ENCODE results near the gene ZNF653.
"Not testable (repeated sequence)": the region's sequence is repeated elsewhere in the genome, so short reads cannot be mapped to it uniquely, and the experiment has no call there.

Gene ZNF653

GRCh38 chr19:11480715-11481533 is 24.7 kb downstream of the ZNF653 start, which contains the start of gene ELAVL3:
Gene ELAVL3 (minus strand): TSS chr19:11481046. CDS start chr19:11480608, 438 bp downstream.
- DNase-seq, result no peak

DNA sequence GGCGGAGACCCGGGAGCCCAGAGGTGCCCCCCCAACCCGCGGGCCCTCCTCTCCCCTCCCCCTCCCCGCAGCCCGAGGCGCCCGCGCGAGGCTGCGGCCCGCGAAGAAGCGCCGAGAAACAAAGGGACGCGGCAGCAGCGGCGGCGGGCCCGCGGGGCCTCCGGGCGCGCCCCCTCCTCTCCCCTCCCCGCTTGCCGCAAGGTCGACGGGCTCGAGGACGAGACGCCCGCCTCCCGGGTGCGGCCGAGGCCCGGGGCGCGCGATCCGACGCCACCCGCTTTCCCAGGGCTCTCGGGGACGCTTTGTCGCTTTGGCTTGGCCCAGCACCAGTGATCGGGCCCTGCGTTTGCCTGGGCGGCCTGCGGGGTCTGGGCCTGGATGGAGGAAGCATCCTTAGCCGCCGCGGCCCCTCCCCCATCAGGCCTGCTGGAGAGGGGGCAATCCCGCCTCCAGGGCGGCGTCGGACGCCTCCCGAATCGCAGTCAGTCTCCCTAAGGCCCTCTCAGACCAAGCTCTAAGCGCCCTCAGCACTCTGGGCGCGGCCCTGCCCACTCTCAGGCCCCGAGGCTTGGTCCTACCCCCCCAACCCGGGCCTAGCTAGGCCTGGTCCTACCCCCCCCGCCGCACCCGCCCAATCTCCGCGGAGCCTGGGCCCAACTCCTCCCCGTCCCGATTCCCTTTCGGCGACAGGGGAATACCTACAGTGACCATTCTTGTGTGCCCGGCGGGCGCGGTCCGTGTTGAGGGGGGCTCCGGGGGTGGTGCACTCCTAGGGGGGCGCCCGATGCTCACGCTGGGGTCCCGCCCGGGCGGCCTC is 25.5 kb downstream of the ZNF653 start:
- no peak for DNase-seq

DNA sequence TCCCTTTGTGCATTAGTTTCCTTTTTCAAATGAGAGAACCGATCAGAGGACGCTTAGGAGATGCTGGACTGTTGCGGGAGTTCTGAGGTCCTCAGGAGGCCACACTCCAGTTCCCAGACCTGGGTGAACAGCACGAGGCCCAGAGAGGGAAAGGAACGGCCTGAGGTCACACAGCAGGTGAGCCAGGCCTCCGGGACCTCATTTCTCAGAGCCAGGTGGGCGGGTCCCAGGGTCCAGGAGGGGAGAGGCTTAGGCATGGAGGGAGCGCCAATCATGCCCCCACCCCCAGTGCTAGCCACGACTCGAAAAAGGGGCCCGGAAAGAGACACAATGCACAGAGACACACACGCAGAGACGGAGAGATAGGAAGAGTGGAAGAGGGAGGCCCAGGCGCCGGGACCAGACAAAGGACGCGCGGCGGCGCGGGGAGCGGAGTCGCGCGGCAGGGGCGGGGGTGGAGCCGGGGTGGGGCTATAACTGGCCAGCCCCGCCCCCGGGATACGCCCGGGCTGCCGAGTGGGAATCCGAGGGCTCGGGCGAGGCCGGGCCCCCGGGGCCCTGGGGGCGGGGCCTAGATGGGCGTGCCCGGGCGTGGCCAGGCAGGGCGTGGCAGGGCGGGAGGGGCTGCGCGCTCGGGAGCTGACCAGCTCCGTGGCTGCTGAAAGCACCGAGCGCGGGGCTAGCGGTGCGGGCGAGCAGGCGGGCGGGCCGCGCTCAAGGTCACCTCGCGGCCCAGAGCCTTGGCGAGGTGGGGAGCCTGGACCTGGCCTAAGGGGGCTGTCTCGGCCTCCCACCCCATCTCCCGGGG is 26.3 kb downstream of the ZNF653 start:
- peak; percentile 34 for DNase-seq

DNA sequence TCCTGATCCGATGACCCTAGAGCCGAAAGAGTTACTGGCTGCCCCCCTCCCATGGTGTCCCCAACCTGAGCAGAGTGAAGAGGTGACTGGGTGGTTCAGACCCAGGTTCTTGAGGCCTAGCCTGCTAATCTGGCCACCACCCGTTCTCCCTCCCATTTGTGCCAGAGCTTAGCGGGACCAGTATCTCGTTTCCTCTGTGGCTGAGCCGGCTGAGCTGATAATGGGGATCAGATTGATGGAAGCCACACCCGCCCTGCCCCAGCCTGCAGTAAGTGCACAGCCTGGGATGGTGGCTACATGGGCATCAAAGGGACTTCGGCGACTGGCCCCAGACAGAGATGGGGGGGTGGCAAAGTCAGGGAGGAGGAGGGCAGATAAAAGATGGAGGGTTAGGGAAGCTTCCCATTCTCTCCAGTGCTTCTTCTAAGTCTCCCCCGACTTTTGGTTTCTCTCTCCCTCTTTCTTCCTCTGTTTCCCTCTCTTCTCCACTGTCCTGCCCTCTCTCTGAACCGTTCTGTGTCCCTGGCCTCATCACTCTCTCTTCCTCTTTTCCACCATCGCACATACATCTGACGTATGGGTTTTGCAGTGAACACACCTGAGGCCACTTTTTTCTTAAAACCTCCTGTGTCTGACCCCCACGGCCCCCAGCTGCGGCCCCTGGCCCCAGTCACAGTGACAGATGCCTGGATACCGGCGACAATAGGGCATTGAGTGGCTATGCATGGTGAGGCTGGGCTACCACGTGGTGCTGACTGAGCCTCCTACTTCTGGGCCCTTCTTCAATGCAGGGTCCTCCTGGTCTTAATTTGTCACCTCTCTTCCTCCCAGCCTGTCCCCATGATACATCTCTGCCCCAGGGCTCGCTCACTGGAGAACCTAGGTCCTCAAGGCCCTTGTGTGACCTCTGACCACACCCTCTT is 27.2 kb downstream of the ZNF653 start:
- no peak for DNase-seq

DNA sequence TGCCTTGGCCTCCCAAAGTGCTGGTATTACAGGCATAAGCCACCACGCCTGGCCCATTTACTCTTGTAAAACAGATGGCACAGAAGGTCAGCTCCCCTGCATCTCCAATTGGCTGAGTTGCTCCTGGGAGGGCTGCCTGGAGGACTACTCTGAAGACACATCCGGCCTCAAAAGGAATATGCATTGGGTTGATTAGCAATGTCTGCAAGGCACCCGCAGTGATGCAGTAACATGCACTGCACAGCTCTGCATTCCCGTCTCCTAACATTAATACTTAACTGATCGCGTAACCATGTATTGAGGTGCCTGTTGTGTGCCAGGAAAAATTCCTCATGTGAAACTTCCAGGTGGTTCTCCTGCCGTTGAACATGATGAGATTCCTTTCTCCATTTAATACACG is 29.8 kb downstream of the ZNF653 start:
- no peak for DNase-seq

GRCh38 chr19:11475343-11475742 is 30.3 kb downstream of the ZNF653 start:
- DNase-seq, result not testable (repeated sequence)

DNA sequence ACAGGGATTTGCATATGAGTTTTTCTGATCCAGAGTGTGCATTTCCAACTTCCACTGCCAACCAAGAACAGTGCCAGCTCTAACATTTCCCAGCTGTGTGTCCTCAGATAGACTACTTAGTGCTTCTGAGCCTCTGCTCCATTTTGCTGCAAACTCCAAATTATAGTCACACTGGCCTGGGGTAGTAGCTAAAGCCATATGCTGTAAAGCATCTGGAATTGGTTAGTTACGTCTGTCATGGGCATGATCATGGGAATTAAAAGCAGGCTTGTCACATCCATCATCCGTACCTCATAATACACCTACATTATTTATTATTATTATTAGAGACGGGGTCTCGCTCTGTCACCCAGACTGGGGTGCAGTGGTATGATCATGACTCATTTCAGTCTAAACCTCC is 31.9 kb downstream of the ZNF653 start:
- no peak for DNase-seq

DNA sequence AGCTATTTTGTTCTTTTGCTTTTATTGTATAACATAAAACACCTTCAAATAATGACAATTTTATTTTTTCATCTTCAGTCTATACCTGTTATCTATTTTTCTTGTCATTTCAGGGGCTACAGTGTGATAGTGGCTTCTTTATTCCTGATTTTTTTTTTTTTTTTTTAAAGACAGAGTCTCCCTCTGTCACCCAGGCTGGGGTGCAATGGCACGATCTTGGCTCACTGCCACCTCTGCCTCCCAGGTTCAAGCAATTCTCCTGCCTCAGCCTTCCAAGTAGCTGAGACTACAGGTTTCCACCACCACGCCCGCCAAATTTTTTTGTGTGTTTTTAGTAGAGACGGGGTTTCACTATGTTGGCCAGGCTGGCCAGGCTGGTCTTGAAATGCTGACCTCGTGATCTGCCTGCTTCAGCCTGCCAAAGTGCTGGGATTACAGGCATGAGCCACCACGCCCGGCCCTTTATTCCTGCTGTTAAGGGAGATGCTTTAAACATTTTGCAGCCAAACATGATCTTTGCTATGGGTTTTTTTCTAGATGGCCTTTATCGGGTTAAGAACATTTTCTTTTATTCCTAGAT is 37.3 kb downstream of the ZNF653 start:
- DNase-seq, result not testable (repeated sequence)

- DNase-seq, result no peak
These were observed 40.0 kb downstream of the ZNF653 start for GRCh38 chr19:11465600-11465999.

DNA sequence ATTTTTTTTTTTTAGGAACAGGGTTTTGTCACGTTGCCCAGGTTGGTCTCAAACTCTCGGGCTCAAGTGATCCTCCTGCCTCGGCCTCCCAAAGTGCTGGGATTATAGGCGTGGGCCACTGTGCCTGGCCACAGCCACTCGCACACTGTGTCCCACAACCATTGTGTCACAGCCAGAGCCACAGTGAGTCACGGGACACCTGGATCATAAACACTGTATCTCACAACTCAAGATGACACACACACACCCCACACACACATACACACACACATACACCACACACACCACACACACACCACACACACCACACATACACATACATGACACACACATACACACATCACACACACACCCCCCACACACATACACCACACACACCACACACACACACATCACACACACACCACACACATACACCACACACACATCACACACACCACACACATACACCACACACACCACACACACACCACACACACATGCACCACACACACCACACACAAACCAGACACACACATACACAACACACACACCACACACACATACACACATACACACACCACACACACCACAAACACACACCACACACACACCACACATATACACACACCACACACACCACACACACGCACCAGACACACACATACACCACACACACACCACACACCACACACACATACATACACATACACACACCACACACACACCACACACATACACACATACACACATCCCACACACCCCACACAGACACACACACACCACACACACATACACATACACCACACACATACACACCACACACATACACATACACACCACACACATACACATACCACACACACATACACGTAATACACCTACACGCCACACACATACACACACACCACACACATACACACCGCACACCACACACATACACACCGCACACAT is 41.0 kb downstream of the ZNF653 start:
- DNase-seq, result no peak

- DNase-seq, result no peak
These were observed 42.2 kb downstream of the ZNF653 start for GRCh38 chr19:11463391-11463790.

DNA sequence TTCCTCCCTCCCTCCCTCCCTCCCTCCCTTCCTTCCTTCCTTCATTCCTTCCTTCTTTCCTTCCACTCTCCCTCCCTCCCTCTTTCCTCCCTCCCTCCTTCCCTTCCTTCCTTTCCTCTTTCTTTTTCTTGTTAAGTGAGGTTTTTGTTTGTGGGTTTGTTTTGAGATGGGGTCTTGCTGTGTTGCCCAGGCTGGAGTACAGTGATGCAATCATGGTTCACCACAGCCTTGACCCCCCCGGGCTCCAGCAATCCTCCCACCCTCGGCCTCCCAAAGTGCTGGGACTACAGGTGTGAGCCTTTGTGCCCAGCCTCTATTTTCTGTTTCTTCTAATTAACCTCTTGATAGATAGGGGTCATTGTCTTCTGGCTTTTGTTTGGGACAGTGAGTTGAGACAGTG is 44.2 kb downstream of the ZNF653 start:
- no peak for DNase-seq

DNA sequence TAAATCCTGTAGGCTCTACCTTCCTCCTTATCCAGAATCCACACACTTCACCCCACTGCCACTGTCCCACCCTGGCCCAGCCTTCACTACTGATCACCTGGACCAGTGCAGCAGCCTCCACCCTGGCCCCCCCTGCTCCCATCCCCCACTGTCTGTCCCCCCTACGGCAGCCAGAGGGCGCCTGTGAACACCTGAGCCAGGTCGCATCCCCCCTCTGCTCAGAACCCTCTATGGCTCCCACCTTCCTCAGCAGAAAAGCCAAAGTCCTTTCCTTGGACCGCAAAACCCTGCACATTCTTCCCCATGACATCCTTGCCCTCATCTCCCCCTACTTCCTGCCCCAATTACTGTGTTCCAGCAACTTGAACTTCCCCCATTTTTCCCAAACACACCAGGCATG is 45.4 kb downstream of the ZNF653 start:
- DNase-seq, result no peak

GRCh38 chr19:11458912-11459311 is 46.7 kb downstream of the ZNF653 start:
- not testable (repeated sequence) for DNase-seq

DNA sequence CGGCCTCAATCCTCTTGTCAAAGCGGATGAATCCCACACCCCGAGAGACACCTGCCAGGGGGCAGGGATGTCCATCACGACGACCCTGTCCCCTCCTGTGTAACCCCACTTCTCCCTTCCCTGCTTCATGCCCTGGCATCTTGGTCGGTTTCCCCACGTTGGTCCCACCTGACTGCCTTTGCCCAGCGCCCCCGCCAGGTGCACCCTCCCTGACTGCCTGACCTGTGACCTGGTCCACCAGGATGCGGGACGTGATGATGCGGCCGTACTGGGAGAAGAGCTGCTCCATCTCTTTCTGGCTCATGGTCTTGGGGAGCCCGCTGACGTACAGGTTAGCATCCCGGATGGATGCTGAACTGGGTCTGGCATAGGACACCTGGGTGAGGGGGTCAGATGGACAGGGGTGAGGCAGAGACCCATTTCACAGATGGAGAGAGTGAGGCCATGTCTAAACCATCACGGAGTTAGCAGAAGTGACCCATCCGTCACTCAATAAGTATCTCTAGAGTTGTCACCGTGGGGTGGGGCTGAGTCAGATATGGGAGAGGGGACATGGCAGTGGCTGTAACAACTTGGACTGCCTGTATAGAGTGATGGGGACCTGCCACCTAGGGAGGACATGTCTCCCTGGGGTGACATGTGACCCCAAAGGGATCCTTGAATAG is 47.3 kb downstream of the ZNF653 start:
- DNase-seq, result no peak

- no peak for DNase-seq
These were observed 47.8 kb downstream of the ZNF653 start for GRCh38 chr19:11457831-11458230.

- DNase-seq, result no peak
These were observed 48.5 kb downstream of the ZNF653 start for GRCh38 chr19:11457115-11457514.

GRCh38 chr19:11456659-11457058 is 49.0 kb downstream of the ZNF653 start:
- DNase-seq, result no peak

GRCh38 chr19:11455233-11455554 is 50.4 kb downstream of the ZNF653 start:
- not testable (repeated sequence) for DNase-seq
